HG03135 (cell line): ENCODE results near the gene SUPT3H.
A peak's percentile ranks its signal among the peaks of the same experiment; 100 is the strongest.

ENCODE experiments used
- ATAC-seq: cut with Tn5 transposase; IDR thresholded peaks from one replicate; pipeline ENCODE4 v1.9.1; 2021; ENCODE audit warnings: mild to moderate bottlenecking, moderate library complexity; ENCODE audit not compliant: unreplicated experiment

The SUPT3H gene

DNA sequence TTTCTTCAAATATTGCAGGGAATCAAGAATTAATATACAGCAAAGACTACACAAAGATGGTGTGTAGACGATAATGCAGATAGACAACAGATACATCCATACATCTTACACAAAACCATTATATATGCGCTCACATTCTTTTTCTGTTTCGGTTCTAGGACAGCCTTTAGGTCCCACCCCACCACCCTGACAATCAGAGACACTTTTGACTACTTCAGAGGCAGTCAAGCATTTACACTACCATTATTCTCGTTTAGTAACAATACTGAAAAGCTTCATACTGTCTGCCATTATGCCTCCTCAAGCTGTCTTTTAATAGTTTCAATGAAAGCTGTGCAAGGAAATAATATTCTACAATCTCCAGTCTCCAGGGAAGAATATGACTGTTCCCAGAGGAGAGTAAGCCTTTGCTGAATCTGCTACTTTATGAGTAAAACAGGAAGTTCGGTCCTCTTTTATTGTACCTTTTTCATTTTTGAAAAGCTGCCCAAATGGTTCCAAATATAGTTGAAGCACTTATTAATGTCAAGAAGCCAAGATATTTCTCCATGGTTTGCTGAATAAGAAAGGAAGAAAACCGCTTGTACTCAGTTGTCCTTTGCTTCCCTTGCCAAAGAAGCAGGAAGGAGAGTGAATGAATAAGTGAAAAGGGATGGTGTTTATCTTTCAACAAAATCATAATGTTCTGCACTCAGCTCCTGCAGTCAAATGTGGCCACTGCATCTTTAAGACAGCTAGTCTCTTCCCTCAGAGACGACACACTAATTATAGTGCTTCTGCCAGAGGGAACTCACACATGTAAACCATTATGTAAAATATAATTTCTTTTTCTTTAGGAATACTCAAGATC lies 521.9 kb downstream of the SUPT3H start:
- ATAC-seq, result no peak

DNA sequence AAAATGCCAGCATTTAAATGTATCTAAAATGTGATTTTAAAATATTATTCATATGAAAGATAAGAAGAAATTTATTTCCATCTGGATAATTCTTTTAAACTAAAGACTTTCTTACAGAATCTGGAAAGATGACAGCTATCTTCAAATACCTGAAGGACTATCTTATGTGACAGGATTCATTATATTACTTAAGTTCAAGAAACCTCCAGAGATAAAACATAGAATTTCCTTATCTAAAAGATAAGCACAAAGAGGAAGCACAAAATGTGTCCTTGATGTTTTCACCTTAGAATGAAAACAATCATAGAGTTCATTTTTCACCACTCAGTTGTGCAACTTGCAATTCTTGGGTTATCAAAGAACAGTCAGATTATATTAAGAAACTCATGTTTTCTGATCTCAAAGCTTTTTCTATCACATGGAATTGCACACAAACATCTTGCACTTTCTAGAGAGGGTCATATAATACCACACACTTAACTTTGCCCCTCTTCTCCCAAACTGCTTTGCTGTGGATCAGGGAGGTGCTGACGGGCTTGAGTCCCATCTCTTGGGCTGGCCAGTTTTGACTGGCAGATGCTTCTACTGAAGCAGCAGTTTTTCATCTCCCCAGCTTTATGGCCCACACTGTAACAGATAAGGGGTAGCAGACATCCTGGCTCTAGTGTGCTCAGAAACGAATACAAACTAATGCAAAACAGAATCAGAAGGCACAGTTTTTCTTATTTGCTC lies 522.9 kb downstream of the SUPT3H start:
- no peak for ATAC-seq

DNA sequence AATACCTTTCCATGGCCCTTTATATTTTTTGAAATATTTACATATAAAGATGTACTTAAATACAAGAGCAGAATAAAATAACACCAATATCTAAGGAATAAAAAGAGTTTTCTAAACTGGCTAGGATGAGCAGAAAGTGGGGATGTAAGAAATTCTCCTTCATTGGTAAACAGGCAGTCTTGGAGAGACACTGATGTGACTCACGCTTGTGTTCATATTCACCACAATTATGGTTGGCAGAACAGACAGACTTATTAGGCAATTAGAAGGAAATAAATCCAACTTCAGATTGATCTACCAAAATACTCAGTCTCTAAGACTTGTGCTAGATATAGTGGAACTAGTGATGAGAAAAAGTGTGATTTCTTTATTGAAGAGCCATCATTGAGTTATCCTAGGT lies 526.6 kb downstream of the SUPT3H start:
- no peak for ATAC-seq

DNA sequence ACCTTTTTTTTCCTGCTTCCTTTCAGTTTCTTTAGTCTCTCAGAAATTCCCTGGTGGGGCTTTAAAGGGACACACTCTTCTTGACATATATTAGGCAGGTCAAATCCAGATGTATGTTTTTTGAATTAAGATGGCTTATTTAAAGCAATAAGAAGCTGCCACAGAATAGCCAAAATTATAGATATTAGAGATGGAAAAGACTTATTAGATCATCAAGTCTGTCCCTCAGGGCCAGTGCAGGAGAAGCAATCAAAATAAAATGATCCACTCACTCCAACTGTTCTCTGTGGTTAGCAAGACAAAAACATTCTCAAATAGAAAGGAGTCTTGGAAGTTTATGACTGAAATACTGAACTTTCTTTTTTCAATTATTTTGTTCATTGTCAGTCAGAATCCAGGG lies 527.4 kb downstream of the SUPT3H start:
- no peak for ATAC-seq

DNA sequence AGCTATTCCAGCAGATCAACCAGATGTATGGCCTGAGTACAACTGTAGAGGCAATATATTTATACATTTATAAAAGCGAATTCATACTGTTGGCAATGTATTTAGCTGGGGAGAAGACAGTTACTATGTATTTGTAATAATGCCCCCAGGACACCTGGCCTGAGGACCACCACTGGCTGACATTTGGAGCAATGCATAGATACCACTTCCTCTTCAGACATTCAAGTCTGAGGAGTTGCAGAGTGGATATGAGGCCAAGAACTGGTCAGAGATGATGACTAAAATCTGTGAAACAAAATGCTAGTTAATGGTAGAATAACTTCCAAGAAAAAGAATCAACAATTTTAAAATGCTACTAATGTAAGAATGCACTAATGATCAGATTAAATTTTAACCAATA lies 527.9 kb downstream of the SUPT3H start:
- ATAC-seq, result no peak

DNA sequence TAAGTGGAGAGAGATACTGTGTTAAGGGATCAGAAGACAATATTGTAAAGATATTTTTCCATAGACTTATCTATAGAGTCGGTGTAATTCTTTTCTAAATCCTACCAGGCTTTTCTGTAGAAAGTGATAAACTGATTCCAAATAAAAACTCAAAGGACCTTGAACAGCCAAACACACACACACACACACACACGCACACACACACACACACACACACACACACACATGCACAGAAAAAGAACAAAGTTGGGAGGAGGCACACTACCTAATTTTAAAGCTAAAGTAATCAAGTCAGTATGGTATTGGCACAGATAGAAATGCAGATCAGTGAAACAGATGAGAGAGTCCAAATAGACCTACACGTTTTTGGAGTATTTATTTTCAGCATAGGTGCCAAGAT lies 534.0 kb downstream of the SUPT3H start:
- ATAC-seq, result no peak

- no peak for ATAC-seq
Observed at GRCh38 chr6:44842616-44843015, 535.1 kb downstream of the SUPT3H start.

- ATAC-seq, result no peak
Observed at GRCh38 chr6:44841829-44842228, 535.9 kb downstream of the SUPT3H start.

DNA sequence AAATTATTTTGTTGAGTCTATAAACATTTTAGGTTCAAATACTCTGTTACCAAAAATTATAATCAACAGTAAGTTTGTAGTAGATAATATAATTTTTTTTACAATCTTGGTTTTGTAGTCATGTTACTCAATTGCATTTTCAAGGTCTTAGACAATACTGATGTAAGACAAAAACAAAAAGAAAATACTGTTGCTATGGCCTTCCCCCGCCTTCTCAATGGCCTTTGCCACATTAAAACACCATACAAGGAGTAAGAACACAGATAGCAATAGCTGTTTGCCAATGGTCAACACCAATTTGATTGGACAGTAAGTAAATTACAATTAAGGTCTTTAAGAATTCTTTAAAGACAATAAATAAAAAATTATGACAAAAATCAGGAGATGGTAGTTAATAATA lies 540.0 kb downstream of the SUPT3H start:
- ATAC-seq, result no peak

GRCh38 chr6:44837255-44837654 lies 540.5 kb downstream of the SUPT3H start:
- ATAC-seq, result no peak

- ATAC-seq, result peak; percentile 79
Observed at GRCh38 chr6:44833248-44833647, 544.5 kb downstream of the SUPT3H start.

DNA sequence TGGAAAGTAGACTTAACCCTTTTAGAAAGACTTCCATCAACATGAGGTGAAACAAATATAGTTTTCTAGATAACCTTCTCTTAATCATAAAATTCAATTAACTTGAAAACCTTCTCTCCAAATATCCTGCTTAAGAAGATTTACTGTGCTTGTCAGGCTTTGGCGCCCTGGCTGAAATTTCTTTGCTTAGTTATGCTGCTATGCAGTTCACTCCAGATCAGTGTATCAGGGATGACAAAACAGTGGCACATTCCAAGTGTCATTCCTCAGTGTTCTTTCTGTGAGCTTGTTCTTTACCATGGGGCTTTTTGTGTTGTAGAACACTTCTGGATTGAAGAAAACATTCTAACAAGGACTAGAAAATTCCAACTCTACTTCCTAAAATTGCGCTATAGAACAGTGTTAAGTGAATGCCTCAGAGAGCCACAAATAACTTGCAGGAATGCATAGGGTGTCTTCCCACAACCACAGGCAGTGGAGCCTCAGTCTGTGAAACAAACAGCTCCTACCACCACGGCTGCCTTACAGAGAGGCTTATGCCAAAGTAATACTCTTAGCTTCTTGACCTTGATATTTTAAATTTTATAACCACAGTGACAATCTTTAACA lies 546.6 kb downstream of the SUPT3H start:
- no peak for ATAC-seq

DNA sequence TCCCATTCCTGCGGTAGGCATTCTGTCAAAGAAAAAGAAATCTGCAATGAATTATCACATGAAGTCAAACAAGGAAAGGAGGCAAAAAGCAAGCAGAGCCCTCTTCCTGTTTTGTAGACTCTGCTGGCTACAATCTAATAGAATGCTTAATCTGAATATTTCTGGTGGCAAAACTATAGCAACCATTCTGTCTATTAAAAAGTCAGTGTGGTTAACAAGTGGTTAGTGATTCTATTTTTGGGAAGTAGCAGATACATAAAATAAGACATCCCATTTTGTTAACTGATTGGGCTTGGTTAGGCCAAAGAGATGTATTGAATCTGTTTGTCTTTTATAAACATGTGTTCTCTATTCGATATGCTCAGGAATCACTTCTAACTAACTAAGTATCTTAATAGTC lies 547.9 kb downstream of the SUPT3H start:
- no peak for ATAC-seq

DNA sequence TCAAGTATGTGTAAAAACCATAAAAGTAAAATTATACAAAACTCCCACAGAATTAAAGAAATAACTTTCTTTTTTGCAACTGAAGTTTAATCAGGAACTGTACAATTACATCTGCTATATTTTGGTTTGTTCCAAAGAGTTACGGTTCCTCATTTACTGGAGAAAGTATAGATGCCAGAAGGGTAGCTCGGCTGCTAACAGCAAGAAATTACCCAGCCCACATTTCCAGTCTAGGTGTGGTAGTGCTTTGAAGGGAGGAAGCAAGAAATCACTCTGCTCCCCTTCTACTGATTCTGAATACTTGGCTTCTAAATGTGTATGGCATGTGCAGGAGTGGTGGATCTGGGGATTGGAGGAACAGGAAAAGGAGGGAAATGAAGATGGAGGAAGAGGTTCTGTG lies 549.0 kb downstream of the SUPT3H start:
- ATAC-seq, result no peak

DNA sequence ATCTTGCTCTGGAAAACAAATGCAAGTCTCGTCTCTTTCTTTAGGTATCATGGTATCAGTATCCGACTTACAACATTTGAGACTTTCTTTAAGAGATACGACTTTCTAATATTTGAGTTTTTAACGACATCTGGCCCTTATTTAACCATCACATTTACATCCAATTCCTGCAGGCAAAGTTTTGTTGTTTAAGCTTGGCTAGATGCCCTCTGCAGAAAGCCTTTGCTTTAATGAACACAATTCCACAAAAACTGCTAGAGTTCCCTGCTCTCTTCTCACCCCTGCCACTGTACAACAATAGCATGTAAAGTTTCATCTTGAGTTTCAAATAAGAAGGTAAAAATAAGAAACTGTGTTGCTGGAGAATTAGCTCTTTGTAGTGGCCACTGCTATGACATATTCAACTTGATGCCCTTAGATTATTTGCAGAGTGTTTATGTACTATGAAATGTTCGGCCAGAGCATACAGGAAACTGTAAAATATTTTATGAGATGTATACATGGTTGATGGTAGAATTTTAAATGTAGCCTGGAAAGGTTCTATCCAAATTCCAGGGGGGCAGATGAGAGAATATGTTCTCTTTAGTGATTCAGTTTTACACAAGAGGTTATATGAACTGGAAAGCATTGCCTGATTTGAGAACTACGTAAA lies 551.6 kb downstream of the SUPT3H start:
- ATAC-seq, result no peak

DNA sequence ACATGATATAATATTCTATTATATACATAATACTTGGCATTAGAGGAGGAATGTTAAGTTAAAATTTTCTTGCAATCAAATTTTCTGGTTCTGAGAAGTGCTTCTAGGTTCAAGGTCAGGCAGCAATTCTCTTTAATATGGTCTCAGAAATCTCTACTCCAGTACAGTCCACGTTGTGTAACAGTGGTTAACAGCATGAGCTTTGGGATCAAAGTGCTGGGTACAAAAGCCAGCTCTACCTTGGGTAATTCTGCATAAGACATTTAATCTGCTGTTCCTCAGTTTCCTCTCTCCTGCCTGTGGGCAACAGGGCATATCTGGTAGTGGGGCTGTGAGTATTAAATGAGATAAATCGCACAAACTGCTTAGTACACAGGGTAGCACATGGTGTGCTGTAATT lies 552.5 kb downstream of the SUPT3H start:
- ATAC-seq, result no peak

GRCh38 chr6:44824567-44824966 lies 553.2 kb downstream of the SUPT3H start:
- ATAC-seq, result no peak

- ATAC-seq, result no peak
Observed at GRCh38 chr6:44820759-44821158, 557.0 kb downstream of the SUPT3H start.

DNA sequence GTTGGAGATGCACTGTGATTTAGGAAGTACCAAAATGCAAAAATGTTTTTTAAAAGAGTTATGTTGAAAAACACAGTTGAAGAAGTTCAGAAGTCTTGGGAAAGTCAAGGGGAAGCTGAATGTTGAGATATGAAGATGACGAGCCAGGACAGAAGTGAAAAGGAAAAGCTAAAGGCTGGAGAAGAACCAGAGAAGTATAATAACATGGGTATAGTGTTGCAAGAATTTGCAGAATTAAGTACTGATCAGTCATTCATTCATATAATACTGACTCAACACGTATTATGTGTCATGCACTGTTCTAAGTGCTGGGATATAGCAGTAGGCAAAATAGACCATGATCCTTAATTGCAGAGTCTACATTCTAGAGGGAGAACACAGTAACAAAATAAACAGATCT lies 557.4 kb downstream of the SUPT3H start:
- no peak for ATAC-seq

DNA sequence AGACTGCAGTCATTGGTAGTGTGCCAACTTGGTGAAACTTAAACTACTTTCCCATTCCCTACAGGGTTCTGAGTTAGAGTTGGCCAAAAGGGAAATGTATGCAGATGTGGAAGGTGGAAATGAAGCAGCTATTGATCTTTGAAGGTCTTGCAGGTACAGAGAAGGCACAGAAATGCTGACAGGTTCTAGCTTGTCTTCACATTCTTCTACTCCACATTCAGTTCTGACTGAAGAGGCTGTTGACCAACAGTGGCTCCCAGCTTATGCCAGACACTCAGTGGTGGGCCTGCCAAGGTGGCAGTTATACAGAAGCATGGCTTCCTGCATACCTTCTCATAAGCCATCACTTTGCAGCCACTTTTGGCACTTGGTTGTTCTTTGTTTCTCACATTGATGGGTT lies 566.3 kb downstream of the SUPT3H start:
- no peak for ATAC-seq

GRCh38 chr6:44809258-44809657 lies 568.5 kb downstream of the SUPT3H start:
- no peak for ATAC-seq
